GM23248 (cell line): ENCODE results near the gene ACSS3.

ENCODE experiments used
- EZH2 ChIP-seq: fragments of 200-600 bp; sonication (generic); IDR thresholded peaks from 2 replicates; pipeline ENCODE4 v1.6.1; 2018; ENCODE audit warnings: antibody characterized with exemption, mild to moderate bottlenecking; ENCODE audit not compliant: insufficient read depth, poor library complexity, severe bottlenecking
- EZH2phosphoT487 ChIP-seq: fragments of 200-600 bp; sonication (generic); IDR thresholded peaks from 2 replicates; pipeline ENCODE4 v1.6.1; 2018; ENCODE audit warnings: antibody characterized with exemption, moderate library complexity, mild to moderate bottlenecking, low read depth; ENCODE audit not compliant: insufficient read depth

DNA sequence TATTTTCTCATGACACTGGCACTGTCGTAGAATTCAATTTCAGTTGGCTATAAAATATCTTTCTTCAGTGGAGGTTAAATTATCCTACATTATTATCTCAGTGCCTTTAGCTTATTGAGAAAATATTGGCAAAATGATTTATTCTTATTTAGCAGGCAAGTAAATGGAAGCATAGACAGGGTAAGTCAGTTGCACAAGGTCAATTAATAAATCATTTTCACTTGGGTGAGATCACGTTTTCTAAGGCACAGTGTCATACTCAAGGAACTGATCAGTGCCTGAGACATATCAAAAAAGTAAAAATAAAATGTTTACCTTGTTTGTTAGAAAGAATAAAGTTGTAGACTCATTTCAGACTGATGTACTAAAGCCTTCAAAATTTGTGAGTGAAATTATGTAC, 95.0 kb downstream of the ACSS3 start:
- no peak for TF ChIP-seq EZH2
- TF ChIP-seq EZH2phosphoT487, result no peak
